Neural progenitor cell (in vitro differentiated cells): ENCODE data around the gene CGRRF1.

Experiments
- EZH2 ChIP-seq: fragments of 200-600 bp; sonication (generic); IDR thresholded peaks from 2 replicates; pipeline ENCODE4 v1.6.1; 2017; ENCODE audit warnings: antibody characterized with exemption, mild to moderate bottlenecking, moderate library complexity
- TF ChIP-seq, protein P1 (sequence below): fragments of 200-600 bp; sonication (generic); IDR thresholded peaks from 2 replicates; pipeline ENCODE4 v1.5.1; 2017; ENCODE audit warnings: antibody characterized with exemption, mild to moderate bottlenecking

DNA sequence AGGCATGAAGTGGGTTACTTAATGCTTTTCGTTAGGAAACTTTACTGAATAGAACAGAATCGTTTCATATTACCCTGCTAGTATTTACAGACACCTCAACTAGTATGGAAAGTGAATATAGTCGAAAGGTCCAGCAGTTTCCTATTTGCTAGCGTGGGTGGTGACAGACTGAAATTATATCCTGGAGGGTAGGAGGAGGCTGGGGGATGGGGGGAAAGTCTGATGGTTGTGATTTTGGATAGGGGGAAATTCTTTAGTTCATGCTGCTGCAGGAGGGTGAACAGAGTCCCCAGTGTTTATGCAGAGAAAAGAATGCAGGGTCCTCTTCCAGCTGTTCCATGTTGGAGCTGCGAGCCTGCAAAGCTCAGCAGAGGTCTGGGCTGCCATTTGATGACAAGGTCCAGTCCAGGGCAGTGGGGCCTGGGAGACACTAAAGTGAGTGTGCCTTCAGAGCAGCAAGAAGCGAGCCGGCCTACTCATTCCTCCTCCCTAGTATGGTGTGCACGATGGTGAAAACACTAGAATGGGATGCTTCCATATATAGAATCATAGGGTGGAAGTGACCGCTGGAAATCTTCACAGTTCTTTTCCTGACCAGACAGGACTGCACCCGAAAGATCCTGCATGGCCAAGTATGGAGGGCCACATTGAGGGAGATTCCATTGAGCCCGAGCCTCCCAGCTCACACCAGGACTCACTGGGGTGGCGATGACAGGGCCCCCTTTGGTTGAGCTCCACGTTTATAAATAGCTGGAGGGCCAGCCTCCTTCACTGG lies 59.3 kb downstream of the CGRRF1 start:
- TF ChIP-seq, protein P1, sequence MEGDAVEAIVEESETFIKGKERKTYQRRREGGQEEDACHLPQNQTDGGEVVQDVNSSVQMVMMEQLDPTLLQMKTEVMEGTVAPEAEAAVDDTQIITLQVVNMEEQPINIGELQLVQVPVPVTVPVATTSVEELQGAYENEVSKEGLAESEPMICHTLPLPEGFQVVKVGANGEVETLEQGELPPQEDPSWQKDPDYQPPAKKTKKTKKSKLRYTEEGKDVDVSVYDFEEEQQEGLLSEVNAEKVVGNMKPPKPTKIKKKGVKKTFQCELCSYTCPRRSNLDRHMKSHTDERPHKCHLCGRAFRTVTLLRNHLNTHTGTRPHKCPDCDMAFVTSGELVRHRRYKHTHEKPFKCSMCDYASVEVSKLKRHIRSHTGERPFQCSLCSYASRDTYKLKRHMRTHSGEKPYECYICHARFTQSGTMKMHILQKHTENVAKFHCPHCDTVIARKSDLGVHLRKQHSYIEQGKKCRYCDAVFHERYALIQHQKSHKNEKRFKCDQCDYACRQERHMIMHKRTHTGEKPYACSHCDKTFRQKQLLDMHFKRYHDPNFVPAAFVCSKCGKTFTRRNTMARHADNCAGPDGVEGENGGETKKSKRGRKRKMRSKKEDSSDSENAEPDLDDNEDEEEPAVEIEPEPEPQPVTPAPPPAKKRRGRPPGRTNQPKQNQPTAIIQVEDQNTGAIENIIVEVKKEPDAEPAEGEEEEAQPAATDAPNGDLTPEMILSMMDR = no peak
- TF ChIP-seq EZH2 = no peak
